WTC11 (cell line): ENCODE results near the gene UAP1L1. TPM values are rescaled to one million over a fixed set of nuclear protein-coding genes. Genes with fewer than 3 reads are reported as not detected.

Experiments used
- ATAC-seq: fragments of 200-7000 bp; cut with Tn5 transposase; 2 replicates; pipeline ENCODE4 v1.10.0; 2021; ENCODE audit warnings: mild to moderate bottlenecking, moderate library complexity
- CTCF ChIA-PET: fragments of 300-600 bp; sonication (Branson Sonifier 250); formaldehyde crosslinking; loops from one replicate; lab custom pipeline; 2021; ENCODE audit warnings: antibody characterized with exemption; lab: Charles Lee
- POLR2A ChIA-PET: fragments of 350-600 bp; sonication (Branson Sonifier 250); formaldehyde crosslinking; loops from one replicate; lab custom pipeline; 2021; ENCODE audit warnings: antibody characterized with exemption; lab: Charles Lee
- DNase-seq: peaks from one replicate; pipeline ENCODE4 v3.0.0; 2021; ENCODE audit warnings: low spot score
- H3K27ac Mint-ChIP-seq: 2 replicates; pipeline ENCODE4 v1.8.0; 2021; ENCODE audit warnings: mixed read lengths
- H3K27me3 Mint-ChIP-seq: 2 replicates; pipeline ENCODE4 v1.8.0; 2021; ENCODE audit warnings: low read depth, mild to moderate bottlenecking, moderate library complexity, mixed read lengths
- H3K36me3 Mint-ChIP-seq: 2 replicates; pipeline ENCODE4 v1.8.0; 2021; ENCODE audit warnings: mixed read lengths
- H3K4me1 Mint-ChIP-seq: 2 replicates; pipeline ENCODE4 v1.8.0; 2022; ENCODE audit warnings: mixed read lengths
- H3K4me3 Mint-ChIP-seq: 2 replicates; pipeline ENCODE4 v1.8.0; 2021; ENCODE audit warnings: mild to moderate bottlenecking, moderate library complexity, mixed read lengths
- H3K9me3 Mint-ChIP-seq: 2 replicates; pipeline ENCODE4 v1.8.0; 2021; ENCODE audit warnings: mixed read lengths
- CREM ChIP-seq: sonication (generic); formaldehyde crosslinking; IDR thresholded peaks from 2 replicates; pipeline ENCODE4 v1.8.1; 2022; ENCODE audit warnings: mild to moderate bottlenecking, missing genetic modification reagents, moderate library complexity
- E2F1 ChIP-seq: sonication (generic); formaldehyde crosslinking; IDR thresholded peaks from 2 replicates; pipeline ENCODE4 v1.8.0; 2022; ENCODE audit warnings: mild to moderate bottlenecking, missing genetic modification reagents
- FOXK1 ChIP-seq: sonication (generic); formaldehyde crosslinking; IDR thresholded peaks from 2 replicates; pipeline ENCODE4 v1.8.0; 2022; ENCODE audit warnings: mild to moderate bottlenecking, moderate library complexity, missing genetic modification reagents
- FOXP1 ChIP-seq: sonication (generic); formaldehyde crosslinking; IDR thresholded peaks from 2 replicates; pipeline ENCODE4 v1.8.0; 2022; ENCODE audit warnings: missing genetic modification reagents, mild to moderate bottlenecking, moderate library complexity, borderline replicate concordance
- GTF2I ChIP-seq: fragments of 250-450 bp; sonication (Bioruptor Pico); conservative IDR thresholded peaks from 2 replicates; pipeline ENCODE4 v1.4.0; 2021; ENCODE audit warnings: mild to moderate bottlenecking
- JUN ChIP-seq: sonication (generic); formaldehyde crosslinking; IDR thresholded peaks from 2 replicates; pipeline ENCODE4 v1.8.0; 2023; ENCODE audit warnings: mild to moderate bottlenecking, missing genetic modification reagents
- KAT7 ChIP-seq: sonication (generic); formaldehyde crosslinking; IDR thresholded peaks from 2 replicates; pipeline ENCODE4 v1.8.1; 2023; ENCODE audit warnings: missing genetic modification reagents, mild to moderate bottlenecking, borderline replicate concordance
- NR1H2 ChIP-seq: sonication (generic); formaldehyde crosslinking; IDR thresholded peaks from 2 replicates; pipeline ENCODE4 v1.9.0; 2021; ENCODE audit warnings: mild to moderate bottlenecking, moderate library complexity, missing genetic modification reagents
- NR3C1 ChIP-seq: sonication (generic); formaldehyde crosslinking; conservative IDR thresholded peaks from 2 replicates; pipeline ENCODE4 v1.8.1; 2023; ENCODE audit warnings: low read depth, mild to moderate bottlenecking, missing genetic modification reagents
- PRRX2 ChIP-seq: fragments of 250-450 bp; sonication (Bioruptor Pico); IDR thresholded peaks from 2 replicates; pipeline ENCODE4 v1.8.0; 2021; ENCODE audit warnings: mild to moderate bottlenecking
- SMAD3 ChIP-seq: sonication (generic); formaldehyde crosslinking; IDR thresholded peaks from 2 replicates; pipeline ENCODE4 v1.8.0; 2022; ENCODE audit warnings: missing genetic modification reagents, mild to moderate bottlenecking, borderline replicate concordance
- SOX15 ChIP-seq: fragments of 250-450 bp; sonication (Bioruptor Pico); IDR thresholded peaks from 2 replicates; pipeline ENCODE4 v1.9.0; 2021; ENCODE audit warnings: mild to moderate bottlenecking
- TEAD1 ChIP-seq: sonication (generic); formaldehyde crosslinking; IDR thresholded peaks from 2 replicates; pipeline ENCODE4 v1.8.0; 2022; ENCODE audit warnings: mild to moderate bottlenecking, missing genetic modification reagents
- TP53 ChIP-seq: sonication (generic); formaldehyde crosslinking; IDR thresholded peaks from 2 replicates; pipeline ENCODE4 v1.8.1; 2023; ENCODE audit warnings: mild to moderate bottlenecking, missing genetic modification reagents
- ZMAT4 ChIP-seq: fragments of 250-450 bp; sonication (Bioruptor Pico); IDR thresholded peaks from 2 replicates; pipeline ENCODE4 v1.9.0; 2021; ENCODE audit warnings: mild to moderate bottlenecking
- ZNF121 ChIP-seq: sonication (generic); formaldehyde crosslinking; IDR thresholded peaks from 2 replicates; pipeline ENCODE4 v1.8.0; 2023; ENCODE audit warnings: missing genetic modification reagents
- ZNF138 ChIP-seq: sonication (generic); formaldehyde crosslinking; conservative IDR thresholded peaks from 2 replicates; pipeline ENCODE4 v1.8.1; 2022; ENCODE audit warnings: mild to moderate bottlenecking, moderate library complexity, missing genetic modification reagents
- ZNF281 ChIP-seq: sonication (generic); formaldehyde crosslinking; IDR thresholded peaks from 2 replicates; pipeline ENCODE4 v1.8.0; 2023; ENCODE audit warnings: mild to moderate bottlenecking, missing genetic modification reagents
- ZNF317 ChIP-seq: sonication (generic); formaldehyde crosslinking; IDR thresholded peaks from 2 replicates; pipeline ENCODE4 v1.8.1; 2023; ENCODE audit warnings: low read depth, mild to moderate bottlenecking, moderate library complexity, missing genetic modification reagents, borderline replicate concordance
- ZNF423 ChIP-seq: fragments of 250-450 bp; sonication (Bioruptor Pico); IDR thresholded peaks from 2 replicates; pipeline ENCODE4 v2.1.2; 2022; ENCODE audit warnings: mild to moderate bottlenecking, moderate library complexity
- ZNF425 ChIP-seq: fragments of 250-450 bp; sonication (Bioruptor Pico); conservative IDR thresholded peaks from 2 replicates; pipeline ENCODE4 v1.9.0; 2021; ENCODE audit warnings: mild to moderate bottlenecking
- ZNF671 ChIP-seq: fragments of 250-450 bp; sonication (Bioruptor Pico); IDR thresholded peaks from 2 replicates; pipeline ENCODE4 v1.8.0; 2021; ENCODE audit warnings: mild to moderate bottlenecking
- total RNA-seq: library from RNA; stranded (reverse); gene quantifications from 3 replicates; pipeline ENCODE4 v1.2.3, GENCODE V29; 2021
- TF ChIP-seq, protein P1 (sequence below): sonication (generic); formaldehyde crosslinking; IDR thresholded peaks from 2 replicates; pipeline ENCODE4 v1.8.0; 2022; ENCODE audit warnings: mild to moderate bottlenecking, missing genetic modification reagents

Gene UAP1L1
- total RNA-seq, 1 experiment from 2014 or later, result 17.7 TPM

GRCh38 chr9:137082222-137082924, 5.1 kb downstream of the UAP1L1 start (continued):
- no peak for TF ChIP-seq ZMAT4 (CRISPR knock-in tag)
- TF ChIP-seq, protein P1, sequence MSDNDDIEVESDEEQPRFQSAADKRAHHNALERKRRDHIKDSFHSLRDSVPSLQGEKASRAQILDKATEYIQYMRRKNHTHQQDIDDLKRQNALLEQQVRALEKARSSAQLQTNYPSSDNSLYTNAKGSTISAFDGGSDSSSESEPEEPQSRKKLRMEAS (CRISPR knock-in tag), result no peak
- TF ChIP-seq SMAD3 (CRISPR knock-in tag), result no peak
- TF ChIP-seq ZNF671, result no peak
- no peak for TF ChIP-seq TEAD1 (CRISPR knock-in tag)
- TF ChIP-seq GTF2I (CRISPR knock-in tag), result no peak

- H3K9me3 Mint-ChIP-seq, result no peaks in the 10 kb centered on the region
- DNase-seq, result no peak
- H3K36me3 Mint-ChIP-seq, result no peaks in the 10 kb centered on the region
- no peak overlapping the region for H3K4me3 Mint-ChIP-seq
- TF ChIP-seq SMAD3 (CRISPR knock-in tag) (no peak), NR1H2 (CRISPR knock-in tag) (no peak), CREM (CRISPR knock-in tag) (no peak), ZNF281 (CRISPR knock-in tag) (no peak), NR3C1 (CRISPR knock-in tag) (no peak), KAT7 (no peak), ZNF423 (CRISPR knock-in tag) (no peak), ZNF121 (no peak), ZNF425 (CRISPR knock-in tag) (no peak), TP53 (no peak), ZNF671 (no peak), FOXP1 (CRISPR knock-in tag) (no peak), ZNF317 (CRISPR knock-in tag) (no peak), FOXK1 (CRISPR knock-in tag) (no peak), E2F1 (CRISPR knock-in tag) (no peak), JUN (CRISPR knock-in tag) (no peak), PRRX2 (CRISPR knock-in tag) (no peak), SOX15 (CRISPR knock-in tag) (no peak), ZNF138 (CRISPR knock-in tag) (no peak)
- peaks cover 11% of the 10 kb centered on the region for H3K4me1 Mint-ChIP-seq
- no peak overlapping the region for H3K27ac Mint-ChIP-seq
- ChIA-PET CTCF (interaction anchor here (8.7 kb wide), 1 partner anchor 15 kb away, joined by 177 read pairs; the partner anchor contains the start of gene SAPCD2), POLR2A (no interaction called here)
- ATAC-seq, result no peak
- H3K27me3 Mint-ChIP-seq, result peaks cover 31% of the 10 kb centered on the region
These were observed 5.6 kb downstream of the UAP1L1 start for GRCh38 chr9:137082925-137083290.
